K562 (cell line): ENCODE data around the gene ARHGAP11B.
"Not testable (repeated sequence)": the region's sequence is repeated elsewhere in the genome, so short reads cannot be mapped to it uniquely, and the experiment has no call there.

Experiments used
- ARID4B ChIP-seq: sonication (generic); formaldehyde crosslinking; IDR thresholded peaks from 2 replicates; pipeline ENCODE4 v1.8.0; 2022; ENCODE audit warnings: mild to moderate bottlenecking, missing genetic modification reagents
- ETV1 ChIP-seq: fragments of 450-650 bp; conservative IDR thresholded peaks from 2 replicates; pipeline ENCODE4 v1.6.1; 2016; ENCODE audit warnings: missing genetic modification characterization, control low read depth, low read depth, missing compliant biosample characterization
- HDAC1 ChIP-seq, 2 experiments: fragments of 450-650 bp; IDR thresholded peaks; 2 replicates each; pipeline ENCODE4 v1.6.1; 2016 to 2017; ENCODE audit warnings: inconsistent platforms in 1 of 2, mild to moderate bottlenecking in 1 of 2, moderate library complexity in 1 of 2
- MYC ChIP-seq, 2 experiments: fragments of 250-450 bp in 1 of 2; sonication (Bioruptor Pico) in 1 of 2; IDR thresholded peaks; 2 replicates each; pipeline versions ENCODE4 v1.5.1 to v1.6.1; 2012 to 2021; ENCODE audit warnings: low read depth in 2 of 2, borderline replicate concordance in 1 of 2, improper control_type of control experiment in 1 of 2, low read length in 1 of 2, mild to moderate bottlenecking in 1 of 2, moderate library complexity in 1 of 2
- NFIC ChIP-seq: fragments of 450-650 bp; IDR thresholded peaks from 2 replicates; pipeline ENCODE4 v1.6.1; 2017; ENCODE audit warnings: mild to moderate bottlenecking, inconsistent platforms
- PHF8 ChIP-seq: fragments of 200-600 bp; sonication (generic); IDR thresholded peaks from 2 replicates; pipeline ENCODE4 v1.6.1; 2012; ENCODE audit warnings: mixed run types, mild to moderate bottlenecking, inconsistent platforms, low read length, moderate library complexity, borderline replicate concordance
- POLR2A ChIP-seq: fragments of 450-650 bp; conservative IDR thresholded peaks from 2 replicates; pipeline ENCODE4 v1.6.1; 2016
- POLR2B ChIP-seq: fragments of 450-650 bp; IDR thresholded peaks from 2 replicates; pipeline ENCODE4 v1.6.1; 2018; ENCODE audit warnings: low read depth; ENCODE audit not compliant: partially characterized antibody
- POLR2G ChIP-seq: fragments of 200-400 bp; formaldehyde crosslinking; IDR thresholded peaks from 2 replicates; pipeline ENCODE4 v1.6.1; 2017; ENCODE audit warnings: low read depth, mild to moderate bottlenecking, antibody characterized with exemption, low read length, moderate library complexity
- SAP30 ChIP-seq: fragments of 200-600 bp; sonication (generic); IDR thresholded peaks from 2 replicates; pipeline ENCODE4 v1.6.1; 2012; ENCODE audit warnings: borderline replicate concordance, low read depth, mild to moderate bottlenecking, moderate library complexity, low read length, control low read depth, inconsistent platforms; ENCODE audit not compliant: insufficient read depth, poor library complexity, severe bottlenecking
- TOE1 ChIP-seq, 2 experiments: fragments of 450-650 bp in 1 of 2; sonication (generic) in 1 of 2; formaldehyde crosslinking in 1 of 2; IDR thresholded peaks; 2 replicates each; pipeline versions ENCODE4 v1.7.1 to v1.8.0; 2016 to 2022; ENCODE audit warnings: borderline replicate concordance in 2 of 2, mild to moderate bottlenecking in 2 of 2, antibody characterized with exemption in 1 of 2, inconsistent platforms in 1 of 2, low read depth in 1 of 2, missing genetic modification reagents in 1 of 2, moderate library complexity in 1 of 2
- ZNF407 ChIP-seq: fragments of 450-650 bp; IDR thresholded peaks from 2 replicates; pipeline ENCODE4 v1.6.1; 2016; ENCODE audit warnings: low read depth

ARHGAP11B gene

GRCh38 chr15:30625436-30626193 lies at the start of gene ARHGAP11B (continued):
- TF ChIP-seq PHF8 (0 out of 2 replicates have a peak, but pooled peaks have one; percentile 48), TOE1 (IDR thresholded peaks at IDR 0.05; ENCODE audit: borderline replicate concordance) (0 out of 2 replicates have a peak, but pooled peaks have one; percentile 47), SAP30 (peak; percentile 89), POLR2G (peak; percentile 86), MYC (IDR thresholded peaks at IDR 0.05; ENCODE audit: low read depth, low read length) (peak; percentile 88), HDAC1 (IDR thresholded peaks at IDR 0.05) (peak in 1 of 2 experiments; percentile 86; a peak in 2 of 4 replicates), ARID4B (peak; percentile 36; the same call in 1 of the 2 replicates), NFIC (0 out of 2 replicates have a peak, but pooled peaks have one; percentile 22), ETV1 (tag) (0 out of 2 replicates have a peak, but pooled peaks have one; percentile 14), POLR2B (peak; percentile 49), POLR2A (peak; percentile 81), ZNF407 (peak; percentile 93)
- TF ChIP-seq TOE1, MYC (CRISPR knock-in tag; IDR thresholded peaks at IDR 0.05; ENCODE audit: borderline replicate concordance, low read depth): not testable (repeated sequence)
